ENCODE measurements around the gene SUPT20H. TPM values are rescaled to one million over a fixed set of nuclear protein-coding genes. Genes with fewer than 3 reads are reported as not detected.

Gene SUPT20H
- total and polyA plus RNA-seq, 2 donors (not counting 3 experiments of a cell fraction or from before 2014, with no cell fraction given): 47.2 to 70.7 TPM

DNA sequence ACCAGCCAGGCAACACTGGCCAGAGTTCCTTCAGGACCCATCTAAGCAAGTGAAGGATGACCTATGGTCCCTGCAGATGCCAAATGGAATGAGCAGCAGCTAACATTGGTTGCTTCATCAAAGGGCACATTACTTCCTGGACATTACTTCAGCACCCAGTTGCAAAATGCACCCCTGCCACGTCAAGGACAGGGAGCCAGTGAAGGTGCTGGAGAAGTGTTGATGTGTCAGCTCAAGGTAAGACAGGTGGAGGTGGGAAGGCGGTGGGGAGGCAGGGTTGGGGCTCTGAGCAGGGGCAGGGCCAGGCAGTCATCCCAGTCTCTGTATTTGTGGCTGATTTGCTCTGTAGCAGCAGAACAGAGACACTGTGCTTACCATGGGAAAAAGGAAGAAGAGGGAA lies 31.4 kb upstream of the SUPT20H start:
- H3K4me1 ChIP-seq (ENCODE audit: control insufficient read depth, extremely low read depth, insufficient read depth, low read length): no peaks in the 10 kb centered on the region
- no peaks in the 10 kb centered on the region for H3K9me1 ChIP-seq (replicated peaks; ENCODE audit: control insufficient read depth, extremely low read depth, insufficient read depth, low read length)
- CTCF ChIA-PET: interaction anchor here (1.7 kb wide), 1 partner anchor 12 kb away, joined by 4 read pairs; no protein-coding TSS in a partner anchor
- FAIRE-seq: no peak
- H3K27ac ChIP-seq (ENCODE audit: insufficient read depth, low read depth, low read length): no peak overlapping the region
- no peaks in the 10 kb centered on the region for H3K9me3 ChIP-seq (replicated peaks; ENCODE audit: control insufficient read depth, insufficient read depth, low read length)
- TF ChIP-seq JUN (IDR thresholded peaks at IDR 0.05; ENCODE audit: borderline replicate concordance, insufficient read depth, insufficient read length, low read depth) (no peak), POLR2AphosphoS5 (IDR thresholded peaks at IDR 0.05; ENCODE audit: insufficient read depth, low read depth, low read length) (no peak), EZH2 (IDR thresholded peaks at IDR 0.05; ENCODE audit: borderline replicate concordance, low read depth, low read length, severe bottlenecking) (no peak), FOS (IDR thresholded peaks at IDR 0.05; ENCODE audit: borderline replicate concordance, insufficient read depth, low read length) (no peak), MYC (IDR thresholded peaks at IDR 0.05; ENCODE audit: low read depth, low read length) (no peak), GATA2 (IDR thresholded peaks at IDR 0.05; ENCODE audit: insufficient read depth, insufficient read length, low read depth, low read length) (no peak), POLR2A (IDR thresholded peaks at IDR 0.05; ENCODE audit: low read depth, low read length) (no peak)
- TF ChIP-seq, protein P1, sequence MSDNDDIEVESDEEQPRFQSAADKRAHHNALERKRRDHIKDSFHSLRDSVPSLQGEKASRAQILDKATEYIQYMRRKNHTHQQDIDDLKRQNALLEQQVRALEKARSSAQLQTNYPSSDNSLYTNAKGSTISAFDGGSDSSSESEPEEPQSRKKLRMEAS (IDR thresholded peaks at IDR 0.05; ENCODE audit: insufficient read depth, insufficient read length): no peak
- TF ChIP-seq, protein P2, sequence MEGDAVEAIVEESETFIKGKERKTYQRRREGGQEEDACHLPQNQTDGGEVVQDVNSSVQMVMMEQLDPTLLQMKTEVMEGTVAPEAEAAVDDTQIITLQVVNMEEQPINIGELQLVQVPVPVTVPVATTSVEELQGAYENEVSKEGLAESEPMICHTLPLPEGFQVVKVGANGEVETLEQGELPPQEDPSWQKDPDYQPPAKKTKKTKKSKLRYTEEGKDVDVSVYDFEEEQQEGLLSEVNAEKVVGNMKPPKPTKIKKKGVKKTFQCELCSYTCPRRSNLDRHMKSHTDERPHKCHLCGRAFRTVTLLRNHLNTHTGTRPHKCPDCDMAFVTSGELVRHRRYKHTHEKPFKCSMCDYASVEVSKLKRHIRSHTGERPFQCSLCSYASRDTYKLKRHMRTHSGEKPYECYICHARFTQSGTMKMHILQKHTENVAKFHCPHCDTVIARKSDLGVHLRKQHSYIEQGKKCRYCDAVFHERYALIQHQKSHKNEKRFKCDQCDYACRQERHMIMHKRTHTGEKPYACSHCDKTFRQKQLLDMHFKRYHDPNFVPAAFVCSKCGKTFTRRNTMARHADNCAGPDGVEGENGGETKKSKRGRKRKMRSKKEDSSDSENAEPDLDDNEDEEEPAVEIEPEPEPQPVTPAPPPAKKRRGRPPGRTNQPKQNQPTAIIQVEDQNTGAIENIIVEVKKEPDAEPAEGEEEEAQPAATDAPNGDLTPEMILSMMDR (IDR thresholded peaks at IDR 0.05; ENCODE audit: extremely low read depth in 1 of 2, insufficient read depth in 1 of 2, low read depth in 1 of 2, low read length in 2 of 2): no peak
- no peak overlapping the region for H3K9ac ChIP-seq (replicated peaks; ENCODE audit: extremely low read depth, insufficient read depth, low read length)
- POLR2A ChIA-PET: no interaction called here
- no peak overlapping the region for H3K4me2 ChIP-seq (ENCODE audit: insufficient read depth, low read length)
- dilution Hi-C loops (cut with MboI; ENCODE audit: extremely low pct_ligation_motif_present, low sequenced_read_pairs) (no loop called here), intact Hi-C loops (cut with micrococcal nuclease) (no loop called here)
- no peaks in the 10 kb centered on the region for H4K20me1 ChIP-seq (replicated peaks; ENCODE audit: control insufficient read depth, extremely low read depth, insufficient read depth, low read length)
- no peaks in the 10 kb centered on the region for H3K36me3 ChIP-seq (ENCODE audit: control insufficient read depth in 2 of 2, extremely low read depth in 1 of 2, insufficient read depth in 2 of 2, low read length in 2 of 2)
- H2AFZ ChIP-seq (ENCODE audit: low read depth, low read length): no peak overlapping the region
- H3K27me3 ChIP-seq (ENCODE audit: control insufficient read depth in 2 of 2, insufficient read depth in 2 of 2, low read length in 2 of 2): peaks cover 2 to 8% of the 10 kb centered on the region in 2 experiments
- no peak for DNase-seq (ENCODE audit: low read depth, low spot score)
- no peak overlapping the region for H3K4me3 ChIP-seq (replicated peaks in 1 of 3; ENCODE audit: insufficient read depth in 1 of 3, low read depth in 1 of 3, low read length in 3 of 3)
- no TSS peak for BruUV-seq (replicated peaks)
- H3K79me2 ChIP-seq (ENCODE audit: control insufficient read depth, insufficient read depth, low read length): no peaks in the 10 kb centered on the region
